ENCODE measurements around the gene KNTC1. TPM values are rescaled to one million over a fixed set of nuclear protein-coding genes. Genes with fewer than 3 reads are reported as not detected.

KNTC1 gene
- total and polyA plus RNA-seq, 2 of the 13 experiments (the other 11 are each of a cell fraction or from before 2014, with no cell fraction given) = 45.1 to 57.6 TPM

DNA sequence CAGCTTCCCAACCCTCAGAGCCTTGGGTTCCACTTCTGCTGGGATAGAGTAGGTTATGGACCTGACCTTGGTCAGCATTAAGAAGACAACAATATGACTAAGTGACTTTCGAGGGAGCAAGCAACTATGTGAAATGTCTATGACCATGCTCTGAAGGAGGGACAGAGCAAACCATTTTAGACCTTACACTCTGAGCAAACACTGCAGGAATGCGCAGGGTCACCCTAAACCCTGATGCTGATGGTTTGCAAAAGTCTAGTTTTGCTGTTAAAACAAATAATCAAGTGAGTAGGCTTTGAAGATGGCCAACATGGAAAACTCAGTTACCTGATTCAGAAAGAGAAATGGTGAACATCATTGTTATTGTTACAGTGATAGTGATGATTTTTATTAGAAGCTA, 35.1 kb upstream of the KNTC1 start (continued):
- TF ChIP-seq, protein P1, sequence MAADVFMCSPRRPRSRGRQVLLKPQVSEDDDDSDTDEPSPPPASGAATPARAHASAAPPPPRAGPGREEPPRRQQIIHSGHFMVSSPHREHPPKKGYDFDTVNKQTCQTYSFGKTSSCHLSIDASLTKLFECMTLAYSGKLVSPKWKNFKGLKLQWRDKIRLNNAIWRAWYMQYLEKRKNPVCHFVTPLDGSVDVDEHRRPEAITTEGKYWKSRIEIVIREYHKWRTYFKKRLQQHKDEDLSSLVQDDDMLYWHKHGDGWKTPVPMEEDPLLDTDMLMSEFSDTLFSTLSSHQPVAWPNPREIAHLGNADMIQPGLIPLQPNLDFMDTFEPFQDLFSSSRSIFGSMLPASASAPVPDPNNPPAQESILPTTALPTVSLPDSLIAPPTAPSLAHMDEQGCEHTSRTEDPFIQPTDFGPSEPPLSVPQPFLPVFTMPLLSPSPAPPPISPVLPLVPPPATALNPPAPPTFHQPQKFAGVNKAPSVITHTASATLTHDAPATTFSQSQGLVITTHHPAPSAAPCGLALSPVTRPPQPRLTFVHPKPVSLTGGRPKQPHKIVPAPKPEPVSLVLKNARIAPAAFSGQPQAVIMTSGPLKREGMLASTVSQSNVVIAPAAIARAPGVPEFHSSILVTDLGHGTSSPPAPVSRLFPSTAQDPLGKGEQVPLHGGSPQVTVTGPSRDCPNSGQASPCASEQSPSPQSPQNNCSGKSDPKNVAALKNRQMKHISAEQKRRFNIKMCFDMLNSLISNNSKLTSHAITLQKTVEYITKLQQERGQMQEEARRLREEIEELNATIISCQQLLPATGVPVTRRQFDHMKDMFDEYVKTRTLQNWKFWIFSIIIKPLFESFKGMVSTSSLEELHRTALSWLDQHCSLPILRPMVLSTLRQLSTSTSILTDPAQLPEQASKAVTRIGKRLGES (CRISPR knock-in tag; IDR thresholded peaks at IDR 0.05; ENCODE audit: borderline replicate concordance) = no peak
- peak; percentile 79 for TF ChIP-seq RARA (CRISPR knock-in tag; IDR thresholded peaks at IDR 0.05)
- TF ChIP-seq, protein P2, sequence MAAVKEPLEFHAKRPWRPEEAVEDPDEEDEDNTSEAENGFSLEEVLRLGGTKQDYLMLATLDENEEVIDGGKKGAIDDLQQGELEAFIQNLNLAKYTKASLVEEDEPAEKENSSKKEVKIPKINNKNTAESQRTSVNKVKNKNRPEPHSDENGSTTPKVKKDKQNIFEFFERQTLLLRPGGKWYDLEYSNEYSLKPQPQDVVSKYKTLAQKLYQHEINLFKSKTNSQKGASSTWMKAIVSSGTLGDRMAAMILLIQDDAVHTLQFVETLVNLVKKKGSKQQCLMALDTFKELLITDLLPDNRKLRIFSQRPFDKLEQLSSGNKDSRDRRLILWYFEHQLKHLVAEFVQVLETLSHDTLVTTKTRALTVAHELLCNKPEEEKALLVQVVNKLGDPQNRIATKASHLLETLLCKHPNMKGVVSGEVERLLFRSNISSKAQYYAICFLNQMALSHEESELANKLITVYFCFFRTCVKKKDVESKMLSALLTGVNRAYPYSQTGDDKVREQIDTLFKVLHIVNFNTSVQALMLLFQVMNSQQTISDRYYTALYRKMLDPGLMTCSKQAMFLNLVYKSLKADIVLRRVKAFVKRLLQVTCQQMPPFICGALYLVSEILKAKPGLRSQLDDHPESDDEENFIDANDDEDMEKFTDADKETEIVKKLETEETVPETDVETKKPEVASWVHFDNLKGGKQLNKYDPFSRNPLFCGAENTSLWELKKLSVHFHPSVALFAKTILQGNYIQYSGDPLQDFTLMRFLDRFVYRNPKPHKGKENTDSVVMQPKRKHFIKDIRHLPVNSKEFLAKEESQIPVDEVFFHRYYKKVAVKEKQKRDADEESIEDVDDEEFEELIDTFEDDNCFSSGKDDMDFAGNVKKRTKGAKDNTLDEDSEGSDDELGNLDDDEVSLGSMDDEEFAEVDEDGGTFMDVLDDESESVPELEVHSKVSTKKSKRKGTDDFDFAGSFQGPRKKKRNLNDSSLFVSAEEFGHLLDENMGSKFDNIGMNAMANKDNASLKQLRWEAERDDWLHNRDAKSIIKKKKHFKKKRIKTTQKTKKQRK (IDR thresholded peaks at IDR 0.05; ENCODE audit: low read length) = no peak
- no peak for TF ChIP-seq ZNF589 (CRISPR knock-in tag; conservative IDR thresholded peaks at IDR 0.05)
- 0 out of 2 replicates have a peak, but pooled peaks have one; percentile 32 for TF ChIP-seq ZNF614 (CRISPR knock-in tag; IDR thresholded peaks at IDR 0.05; ENCODE audit: borderline replicate concordance)
- peak; percentile 54; the same call in 1 of the 2 replicates for TF ChIP-seq MAFF (IDR thresholded peaks at IDR 0.05; ENCODE audit: low read depth, low read length)
- TF ChIP-seq RFX3 (CRISPR knock-in tag; IDR thresholded peaks at IDR 0.05) = no peak
- TF ChIP-seq, protein P3, sequence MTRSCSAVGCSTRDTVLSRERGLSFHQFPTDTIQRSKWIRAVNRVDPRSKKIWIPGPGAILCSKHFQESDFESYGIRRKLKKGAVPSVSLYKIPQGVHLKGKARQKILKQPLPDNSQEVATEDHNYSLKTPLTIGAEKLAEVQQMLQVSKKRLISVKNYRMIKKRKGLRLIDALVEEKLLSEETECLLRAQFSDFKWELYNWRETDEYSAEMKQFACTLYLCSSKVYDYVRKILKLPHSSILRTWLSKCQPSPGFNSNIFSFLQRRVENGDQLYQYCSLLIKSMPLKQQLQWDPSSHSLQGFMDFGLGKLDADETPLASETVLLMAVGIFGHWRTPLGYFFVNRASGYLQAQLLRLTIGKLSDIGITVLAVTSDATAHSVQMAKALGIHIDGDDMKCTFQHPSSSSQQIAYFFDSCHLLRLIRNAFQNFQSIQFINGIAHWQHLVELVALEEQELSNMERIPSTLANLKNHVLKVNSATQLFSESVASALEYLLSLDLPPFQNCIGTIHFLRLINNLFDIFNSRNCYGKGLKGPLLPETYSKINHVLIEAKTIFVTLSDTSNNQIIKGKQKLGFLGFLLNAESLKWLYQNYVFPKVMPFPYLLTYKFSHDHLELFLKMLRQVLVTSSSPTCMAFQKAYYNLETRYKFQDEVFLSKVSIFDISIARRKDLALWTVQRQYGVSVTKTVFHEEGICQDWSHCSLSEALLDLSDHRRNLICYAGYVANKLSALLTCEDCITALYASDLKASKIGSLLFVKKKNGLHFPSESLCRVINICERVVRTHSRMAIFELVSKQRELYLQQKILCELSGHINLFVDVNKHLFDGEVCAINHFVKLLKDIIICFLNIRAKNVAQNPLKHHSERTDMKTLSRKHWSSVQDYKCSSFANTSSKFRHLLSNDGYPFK (CRISPR knock-in tag; IDR thresholded peaks at IDR 0.05; ENCODE audit: borderline replicate concordance) = no peak
- TF ChIP-seq CEBPB (IDR thresholded peaks at IDR 0.05; ENCODE audit: borderline replicate concordance, low read depth, low read length) = no peak
- TF ChIP-seq, protein P4, sequence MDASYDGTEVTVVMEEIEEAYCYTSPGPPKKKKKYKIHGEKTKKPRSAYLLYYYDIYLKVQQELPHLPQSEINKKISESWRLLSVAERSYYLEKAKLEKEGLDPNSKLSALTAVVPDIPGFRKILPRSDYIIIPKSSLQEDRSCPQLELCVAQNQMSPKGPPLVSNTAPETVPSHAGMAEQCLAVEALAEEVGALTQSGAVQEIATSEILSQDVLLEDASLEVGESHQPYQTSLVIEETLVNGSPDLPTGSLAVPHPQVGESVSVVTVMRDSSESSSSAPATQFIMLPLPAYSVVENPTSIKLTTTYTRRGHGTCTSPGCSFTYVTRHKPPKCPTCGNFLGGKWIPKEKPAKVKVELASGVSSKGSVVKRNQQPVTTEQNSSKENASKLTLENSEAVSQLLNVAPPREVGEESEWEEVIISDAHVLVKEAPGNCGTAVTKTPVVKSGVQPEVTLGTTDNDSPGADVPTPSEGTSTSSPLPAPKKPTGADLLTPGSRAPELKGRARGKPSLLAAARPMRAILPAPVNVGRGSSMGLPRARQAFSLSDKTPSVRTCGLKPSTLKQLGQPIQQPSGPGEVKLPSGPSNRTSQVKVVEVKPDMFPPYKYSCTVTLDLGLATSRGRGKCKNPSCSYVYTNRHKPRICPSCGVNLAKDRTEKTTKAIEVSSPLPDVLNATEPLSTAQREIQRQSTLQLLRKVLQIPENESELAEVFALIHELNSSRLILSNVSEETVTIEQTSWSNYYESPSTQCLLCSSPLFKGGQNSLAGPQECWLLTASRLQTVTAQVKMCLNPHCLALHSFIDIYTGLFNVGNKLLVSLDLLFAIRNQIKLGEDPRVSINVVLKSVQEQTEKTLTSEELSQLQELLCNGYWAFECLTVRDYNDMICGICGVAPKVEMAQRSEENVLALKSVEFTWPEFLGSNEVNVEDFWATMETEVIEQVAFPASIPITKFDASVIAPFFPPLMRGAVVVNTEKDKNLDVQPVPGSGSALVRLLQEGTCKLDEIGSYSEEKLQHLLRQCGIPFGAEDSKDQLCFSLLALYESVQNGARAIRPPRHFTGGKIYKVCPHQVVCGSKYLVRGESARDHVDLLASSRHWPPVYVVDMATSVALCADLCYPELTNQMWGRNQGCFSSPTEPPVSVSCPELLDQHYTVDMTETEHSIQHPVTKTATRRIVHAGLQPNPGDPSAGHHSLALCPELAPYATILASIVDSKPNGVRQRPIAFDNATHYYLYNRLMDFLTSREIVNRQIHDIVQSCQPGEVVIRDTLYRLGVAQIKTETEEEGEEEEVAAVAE (CRISPR knock-in tag; IDR thresholded peaks at IDR 0.05; ENCODE audit: borderline replicate concordance) = 0 out of 2 replicates have a peak, but pooled peaks have one; percentile 26
- TF ChIP-seq, protein P5, sequence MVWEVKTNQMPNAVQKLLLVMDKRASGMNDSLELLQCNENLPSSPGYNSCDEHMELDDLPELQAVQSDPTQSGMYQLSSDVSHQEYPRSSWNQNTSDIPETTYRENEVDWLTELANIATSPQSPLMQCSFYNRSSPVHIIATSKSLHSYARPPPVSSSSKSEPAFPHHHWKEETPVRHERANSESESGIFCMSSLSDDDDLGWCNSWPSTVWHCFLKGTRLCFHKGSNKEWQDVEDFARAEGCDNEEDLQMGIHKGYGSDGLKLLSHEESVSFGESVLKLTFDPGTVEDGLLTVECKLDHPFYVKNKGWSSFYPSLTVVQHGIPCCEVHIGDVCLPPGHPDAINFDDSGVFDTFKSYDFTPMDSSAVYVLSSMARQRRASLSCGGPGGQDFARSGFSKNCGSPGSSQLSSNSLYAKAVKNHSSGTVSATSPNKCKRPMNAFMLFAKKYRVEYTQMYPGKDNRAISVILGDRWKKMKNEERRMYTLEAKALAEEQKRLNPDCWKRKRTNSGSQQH (CRISPR knock-in tag; IDR thresholded peaks at IDR 0.05; ENCODE audit: low read depth) = 0 out of 2 replicates have a peak, but pooled peaks have one; percentile 40
- TF ChIP-seq SIN3A (IDR thresholded peaks at IDR 0.05; ENCODE audit: borderline replicate concordance, low read depth, low read length) = no peak

Measured in HepG2 (cell line).